GM19025 (cell line): ENCODE results near the gene CHAMP1.
"Not testable (repeated sequence)": the region's sequence is repeated elsewhere in the genome, so short reads cannot be mapped to it uniquely, and the experiment has no call there.

Source experiments
- ATAC-seq: cut with Tn5 transposase; IDR thresholded peaks from one replicate; pipeline ENCODE4 v1.9.1; 2021; ENCODE audit warnings: mild to moderate bottlenecking, low read depth, moderate library complexity; ENCODE audit not compliant: unreplicated experiment

CHAMP1 gene

DNA sequence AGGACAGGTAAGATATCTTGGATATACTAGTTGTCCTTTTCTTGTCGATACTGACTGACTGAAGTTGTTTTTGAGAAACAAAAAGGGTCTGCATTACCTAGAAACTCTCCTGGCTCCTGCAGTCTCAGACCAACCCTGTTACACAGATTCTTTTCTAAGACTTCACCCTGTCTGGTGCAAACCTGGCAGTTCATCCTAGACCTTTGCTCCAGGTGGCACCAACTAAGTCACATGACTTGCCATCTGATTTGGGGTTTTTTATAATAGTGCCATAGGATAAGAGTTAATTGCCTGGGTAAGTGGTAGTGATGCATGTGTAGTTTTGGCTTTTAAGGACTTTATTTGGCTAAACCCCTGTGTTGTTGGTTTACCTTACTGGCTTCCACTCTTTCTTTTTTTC is 14.3 kb downstream of the CHAMP1 start:
- no peak for ATAC-seq

GRCh38 chr13:114330086-114330485 is 15.8 kb downstream of the CHAMP1 start:
- ATAC-seq = no peak

- not testable (repeated sequence) for ATAC-seq
Observed at GRCh38 chr13:114333881-114334280, 19.6 kb downstream of the CHAMP1 start.

GRCh38 chr13:114334305-114335053 is 20.2 kb downstream of the CHAMP1 start:
- no peak for ATAC-seq

DNA sequence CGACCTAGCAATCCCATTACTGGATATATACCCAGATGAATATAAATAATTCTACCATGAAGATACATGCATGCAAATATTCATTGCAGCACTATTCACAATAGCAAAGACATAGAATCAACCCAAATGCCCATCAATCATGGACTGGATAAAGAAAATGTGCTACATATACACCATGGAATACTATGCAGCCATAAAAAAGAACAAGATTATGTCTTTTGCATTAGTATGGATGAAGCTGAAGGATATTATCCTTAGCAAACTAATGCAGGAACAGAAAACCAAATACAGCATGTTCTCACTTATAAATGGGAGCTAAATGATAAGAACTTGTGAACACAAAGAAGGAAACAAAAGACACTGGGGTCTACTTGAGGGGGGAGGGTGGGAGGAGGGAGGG is 22.2 kb downstream of the CHAMP1 start:
- ATAC-seq = not testable (repeated sequence)

- ATAC-seq = no peak
Observed at GRCh38 chr13:114338959-114339358, 24.7 kb downstream of the CHAMP1 start.

GRCh38 chr13:114339857-114340534 is 25.7 kb downstream of the CHAMP1 start:
- ATAC-seq = no peak

DNA sequence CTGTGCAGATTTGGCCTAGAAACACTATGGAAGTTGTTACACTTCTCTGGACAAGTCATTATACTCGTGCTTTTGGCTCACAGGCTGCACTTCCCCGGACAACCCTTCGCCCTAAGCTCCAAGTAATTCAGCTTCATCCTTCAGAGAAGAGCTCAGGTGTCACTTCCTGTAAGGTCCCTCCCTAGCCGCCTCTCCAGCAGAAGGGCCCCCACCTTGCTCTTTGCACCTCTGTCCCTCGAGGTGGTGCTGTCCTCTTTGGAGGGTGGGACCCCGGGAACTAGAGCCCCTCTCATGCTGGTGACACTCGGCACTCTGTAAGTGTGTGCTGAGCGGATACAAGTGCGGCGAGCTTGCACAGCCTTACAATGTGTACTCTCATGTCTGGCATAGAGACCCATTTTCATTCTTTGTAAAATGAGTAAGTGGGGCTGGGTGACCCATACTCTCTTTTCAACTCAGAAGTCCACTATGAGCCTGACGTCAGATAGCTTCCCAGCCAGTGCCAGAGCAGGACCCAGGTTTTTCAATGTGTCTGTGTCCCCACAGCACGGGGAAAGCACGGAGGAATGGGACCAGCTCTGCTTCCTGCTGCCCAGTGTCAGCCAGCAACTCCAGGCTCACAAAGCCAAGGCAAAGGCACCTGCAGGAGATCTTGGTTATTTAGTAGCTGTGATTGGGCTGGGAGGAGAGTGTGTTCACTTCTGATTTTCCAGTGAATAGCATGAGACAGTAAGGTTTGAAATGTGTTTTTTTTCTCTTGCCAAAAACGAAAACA is 26.9 kb downstream of the CHAMP1 start:
- ATAC-seq = no peak

DNA sequence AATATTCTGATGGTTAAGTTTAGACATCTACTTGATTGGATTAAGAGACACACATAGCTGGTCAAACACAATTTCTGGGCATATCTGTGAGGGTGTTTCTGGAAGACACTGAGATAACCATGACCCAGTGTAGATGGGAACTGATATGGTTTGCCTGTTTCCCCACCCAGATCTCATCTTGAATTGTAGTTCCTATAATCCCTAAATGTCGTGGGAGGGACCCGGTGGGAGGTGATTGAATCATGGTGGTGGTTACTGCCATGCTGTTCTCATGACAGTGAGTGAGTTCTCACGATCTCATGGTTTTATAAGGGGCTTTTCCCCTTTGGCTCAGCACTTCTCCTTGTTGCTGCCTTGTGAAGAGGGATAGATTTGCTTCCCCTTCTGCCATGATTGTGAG is 33.0 kb downstream of the CHAMP1 start:
- not testable (repeated sequence) for ATAC-seq

- not testable (repeated sequence) for ATAC-seq
Observed at GRCh38 chr13:114352763-114353162, 38.5 kb downstream of the CHAMP1 start.

DNA sequence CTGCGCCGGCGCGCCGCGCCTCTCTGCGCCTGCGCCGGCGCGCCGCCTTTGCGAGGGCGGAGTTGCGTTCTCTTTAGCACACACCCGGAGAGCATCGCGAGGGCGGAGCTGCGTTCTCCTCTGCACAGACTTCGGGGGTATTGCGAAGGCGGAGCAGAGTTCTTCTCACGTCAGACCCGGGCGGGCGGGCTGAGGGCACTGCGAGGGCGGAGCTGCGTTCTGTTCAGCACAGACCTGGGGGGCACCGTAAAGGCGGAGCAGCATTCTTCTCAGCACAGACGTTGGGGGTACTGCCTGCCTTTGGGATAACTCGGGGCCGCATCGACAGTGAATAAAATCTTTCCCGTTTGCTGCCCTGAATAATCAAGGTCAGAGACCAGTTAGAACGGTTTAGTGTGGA is 39.1 kb downstream of the CHAMP1 start:
- not testable (repeated sequence) for ATAC-seq
